Right atrium auricular region (tissue), 2 donors: Measurements from ENCODE around the gene RASD1. TPM values are rescaled to one million over a fixed set of nuclear protein-coding genes. Genes with fewer than 3 reads are reported as not detected.

Experiments
- DNase-seq: peaks from one replicate; pipeline ENCODE4 v3.0.0-alpha.2; 2019; ENCODE audit warnings: low spot score
- H3K27ac ChIP-seq, 2 donors: fragments of 200-600 bp; sonication (generic); 1 replicate in 1 of 2; 2 replicates in 1 of 2; pipeline ENCODE4 v1.5.1; 2016 to 2019
- H3K27me3 ChIP-seq, 2 donors: fragments of 200-600 bp; sonication (generic); one replicate each; pipeline versions ENCODE4 v1.5.1 to v1.6.0; 2017 to 2019
- H3K36me3 ChIP-seq: fragments of 200-600 bp; sonication (generic); one replicate; pipeline ENCODE4 v1.5.1; 2016
- H3K4me1 ChIP-seq, 2 donors: fragments of 200-600 bp; sonication (generic); one replicate each; pipeline versions ENCODE4 v1.5.1 to v1.6.0; 2017 to 2019
- H3K4me3 ChIP-seq, 2 donors: fragments of 200-600 bp; sonication (generic); 1 replicate in 1 of 2; 2 replicates in 1 of 2; pipeline ENCODE4 v1.5.1; 2017 to 2019; ENCODE audit warnings: mild to moderate bottlenecking in 1 of 2, moderate library complexity in 1 of 2
- H3K9me3 ChIP-seq, 2 donors: fragments of 200-600 bp; sonication (generic); one replicate each; pipeline ENCODE4 v1.5.1; 2019
- total RNA-seq, 2 donors: library from RNA; depleted of rRNA; stranded (reverse); fragments of >200 nt; gene quantifications; one replicate each; pipeline ENCODE4 v1.1.0, GENCODE V29; 2016
- TF ChIP-seq, protein P1 (sequence below), 2 donors: fragments of 200-600 bp; sonication (generic); IDR thresholded peaks; one replicate each; pipeline ENCODE4 v1.5.1; 2019; ENCODE audit warnings: antibody characterized with exemption in 2 of 2

Gene RASD1
- total RNA-seq, 2 donors from 2014 or later, result 37.9 to 131 TPM

DNA sequence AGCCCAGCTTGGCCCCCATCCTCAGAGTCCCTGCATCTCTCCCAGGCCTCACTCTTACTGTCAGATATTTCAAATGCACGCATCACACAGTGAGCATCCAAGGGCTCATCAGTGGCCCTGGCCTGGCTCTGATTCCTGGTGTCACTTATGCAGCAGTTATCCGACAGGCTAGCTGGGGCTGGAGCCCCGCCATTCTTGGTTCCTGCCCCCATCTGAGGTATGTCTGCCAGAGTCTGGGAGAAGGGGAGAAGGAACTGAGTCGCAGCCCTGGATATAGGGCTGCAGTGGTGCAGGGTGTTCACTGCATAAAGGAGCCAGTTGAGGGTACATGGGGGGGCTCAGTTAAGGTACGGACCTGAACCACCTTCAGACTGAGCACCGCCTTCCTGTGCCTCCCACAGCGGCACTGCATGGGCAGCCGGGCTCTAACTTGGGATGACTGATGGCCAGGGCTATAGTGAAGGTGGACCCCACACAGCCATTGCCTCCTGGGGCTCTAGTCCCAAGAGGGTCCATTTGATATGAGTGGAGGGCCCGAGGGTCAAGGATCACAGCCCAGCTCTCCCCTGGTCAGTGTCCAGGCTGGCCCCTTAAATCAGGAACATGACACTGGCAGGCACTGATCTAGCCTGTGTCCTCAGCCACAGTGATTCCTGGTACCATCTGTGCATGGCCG is 1.8 kb upstream of the RASD1 start:
- Histone ChIP-seq H3K4me3 (no peak overlapping the region), H3K9me3 (no peaks in the 10 kb centered on the region), H3K36me3 (peaks cover under 1% of the 10 kb centered on the region), H3K4me1 (peaks cover 0 to 28% of the 10 kb centered on the region in 2 donors), H3K27ac (no peak overlapping the region), H3K27me3 (no peaks in the 10 kb centered on the region)
- TF ChIP-seq, protein P1, sequence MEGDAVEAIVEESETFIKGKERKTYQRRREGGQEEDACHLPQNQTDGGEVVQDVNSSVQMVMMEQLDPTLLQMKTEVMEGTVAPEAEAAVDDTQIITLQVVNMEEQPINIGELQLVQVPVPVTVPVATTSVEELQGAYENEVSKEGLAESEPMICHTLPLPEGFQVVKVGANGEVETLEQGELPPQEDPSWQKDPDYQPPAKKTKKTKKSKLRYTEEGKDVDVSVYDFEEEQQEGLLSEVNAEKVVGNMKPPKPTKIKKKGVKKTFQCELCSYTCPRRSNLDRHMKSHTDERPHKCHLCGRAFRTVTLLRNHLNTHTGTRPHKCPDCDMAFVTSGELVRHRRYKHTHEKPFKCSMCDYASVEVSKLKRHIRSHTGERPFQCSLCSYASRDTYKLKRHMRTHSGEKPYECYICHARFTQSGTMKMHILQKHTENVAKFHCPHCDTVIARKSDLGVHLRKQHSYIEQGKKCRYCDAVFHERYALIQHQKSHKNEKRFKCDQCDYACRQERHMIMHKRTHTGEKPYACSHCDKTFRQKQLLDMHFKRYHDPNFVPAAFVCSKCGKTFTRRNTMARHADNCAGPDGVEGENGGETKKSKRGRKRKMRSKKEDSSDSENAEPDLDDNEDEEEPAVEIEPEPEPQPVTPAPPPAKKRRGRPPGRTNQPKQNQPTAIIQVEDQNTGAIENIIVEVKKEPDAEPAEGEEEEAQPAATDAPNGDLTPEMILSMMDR (IDR thresholded peaks at IDR 0.05), result no peak
- DNase-seq, result no peak

DNA sequence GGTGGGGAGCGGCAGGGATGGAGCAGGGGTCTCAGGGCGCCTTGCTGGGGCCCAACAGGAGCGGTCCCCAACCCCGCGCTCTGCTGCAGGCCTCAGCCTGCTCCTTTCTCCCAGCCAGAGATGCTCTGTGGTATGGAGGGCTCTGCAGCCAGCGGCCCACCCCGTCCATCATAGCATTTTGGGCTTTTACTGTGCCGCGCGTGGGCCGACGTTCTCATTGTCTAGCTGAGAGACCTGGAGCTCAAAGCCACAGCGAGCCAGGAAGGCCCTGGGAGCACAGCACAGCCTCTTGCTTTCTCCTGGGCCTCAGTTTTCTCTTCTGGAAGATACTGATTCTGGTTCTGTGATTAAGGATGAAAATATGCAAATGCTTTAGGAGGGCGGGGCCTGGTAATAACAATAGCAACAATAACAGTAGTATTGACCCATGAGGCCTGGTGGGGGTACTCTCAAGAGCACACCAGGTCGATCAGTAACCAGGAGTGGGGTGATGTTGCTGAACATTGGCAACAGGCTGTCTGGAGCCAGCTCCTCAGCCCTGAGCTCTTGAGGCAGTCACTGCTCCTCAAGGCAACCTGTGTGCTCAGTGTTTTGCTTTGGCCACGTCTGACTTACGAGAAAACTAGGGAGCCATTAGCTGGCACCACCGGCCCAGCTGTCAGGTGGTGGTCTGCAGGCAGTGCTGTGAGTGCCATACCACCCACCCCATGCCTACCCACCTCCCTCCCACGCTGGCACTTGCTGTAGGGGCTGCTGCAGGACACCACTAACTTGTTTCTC is 1.1 kb upstream of the RASD1 start:
- no peak for DNase-seq
- Histone ChIP-seq H3K9me3 (no peaks in the 10 kb centered on the region), H3K27me3 (no peaks in the 10 kb centered on the region), H3K27ac (peak overlapping the region; percentile 95 to 96), H3K36me3 (peaks cover 8% of the 10 kb centered on the region), H3K4me1 (peaks cover 0 to 36% of the 10 kb centered on the region in 2 donors), H3K4me3 (peak overlapping the region; percentile 69 to 81)
- TF ChIP-seq, protein P1 (IDR thresholded peaks at IDR 0.05), result peak in 1 of 2 donors; percentile 5

DNA sequence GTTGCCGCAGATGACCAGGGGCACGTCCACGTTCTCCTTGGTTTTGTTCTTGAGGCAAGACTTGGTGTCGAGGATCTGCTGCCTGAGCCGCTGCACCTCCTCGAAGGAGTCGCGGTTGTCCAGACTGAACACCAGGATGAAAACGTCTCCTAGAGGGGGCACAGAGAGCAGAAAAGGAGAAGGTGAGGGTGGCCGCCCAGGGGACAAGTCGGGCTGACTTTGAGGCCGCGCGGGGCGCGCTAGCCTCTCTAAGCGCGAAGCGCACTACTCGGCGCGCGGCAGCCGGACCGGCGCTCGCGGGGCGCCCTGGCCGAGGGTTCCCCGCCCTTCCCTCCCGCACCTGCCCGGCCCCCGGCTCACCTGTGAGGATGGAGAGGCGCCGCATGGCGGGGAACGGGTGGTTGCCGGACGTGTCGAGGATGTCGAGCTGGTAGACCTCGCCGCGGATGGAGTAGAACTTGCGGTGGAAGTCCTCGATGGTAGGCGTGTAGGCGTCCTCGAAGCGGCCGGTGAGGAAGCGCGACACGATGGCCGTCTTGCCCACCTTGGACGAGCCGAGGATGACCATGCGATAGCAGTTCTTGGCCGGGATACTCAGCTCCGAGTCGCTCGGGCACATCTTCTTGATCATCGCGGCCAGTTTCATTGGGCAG is 533 bp downstream of the RASD1 start:
- Histone ChIP-seq H3K27me3 (no peaks in the 10 kb centered on the region), H3K4me3 (peak overlapping the region; percentile 69 to 81), H3K9me3 (no peaks in the 10 kb centered on the region), H3K36me3 (peaks cover 20% of the 10 kb centered on the region), H3K4me1 (peaks cover 0 to 48% of the 10 kb centered on the region in 2 donors), H3K27ac (peak overlapping the region; percentile 95 to 96)
- DNase-seq, result peak; percentile 60
- TF ChIP-seq, protein P1 (IDR thresholded peaks at IDR 0.05), result no peak

DNA sequence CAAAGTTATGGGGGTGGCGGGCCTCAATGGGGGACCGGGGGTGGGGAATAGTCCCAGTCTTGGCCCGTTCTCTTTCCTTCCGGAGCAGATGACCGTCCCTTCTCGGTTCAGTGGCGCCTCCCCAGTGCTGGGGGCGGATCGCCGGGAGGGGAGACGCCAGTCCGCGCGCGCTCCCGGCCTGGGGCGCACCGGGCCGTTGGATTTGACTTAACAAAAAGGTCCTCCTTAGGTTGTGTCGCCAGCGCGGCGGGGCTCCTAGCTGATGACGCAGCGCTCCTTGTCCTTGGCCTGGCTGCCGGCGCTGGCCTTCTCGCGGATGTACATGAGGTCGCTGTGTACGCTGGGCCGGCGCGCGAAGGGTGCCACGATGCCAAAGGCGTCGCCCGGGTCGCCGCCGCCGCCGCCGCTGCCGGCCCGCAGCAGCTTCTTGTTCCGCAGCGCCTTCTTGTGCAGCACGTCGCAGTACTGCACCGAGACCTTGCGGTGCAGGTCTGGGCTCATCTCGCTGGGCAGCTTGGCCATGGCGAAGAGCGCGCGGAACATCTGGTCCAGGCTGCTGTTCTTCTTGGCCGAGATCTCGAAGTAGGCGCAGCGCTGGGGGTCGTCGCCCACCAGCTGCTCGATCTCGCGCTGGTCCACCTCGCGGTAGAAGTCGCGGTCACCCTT is 1.2 kb downstream of the RASD1 start:
- Histone ChIP-seq H3K27ac (peak overlapping the region; percentile 95 to 96), H3K4me1 (peaks cover 0 to 48% of the 10 kb centered on the region in 2 donors)
- TF ChIP-seq, protein P1 (IDR thresholded peaks at IDR 0.05), result no peak

DNA sequence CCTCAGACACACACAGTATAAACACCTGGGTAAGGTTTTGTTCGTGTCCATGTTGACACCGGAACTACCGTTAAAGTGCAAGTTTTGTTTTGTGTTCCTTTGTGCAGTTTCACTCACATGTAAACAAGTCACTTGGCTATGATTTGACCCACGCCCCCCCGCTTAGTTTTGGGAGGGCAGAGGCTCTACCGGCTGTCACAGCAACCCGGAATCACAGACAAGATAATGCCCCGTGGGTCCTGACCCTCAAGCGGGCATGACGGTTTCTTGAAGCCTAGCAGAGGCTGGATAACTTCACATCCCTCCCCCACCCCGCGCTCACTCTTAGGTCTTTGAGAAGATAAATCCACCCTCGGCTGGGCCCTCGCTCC is 1.7 kb downstream of the RASD1 start:
- Histone ChIP-seq H3K9me3 (no peaks in the 10 kb centered on the region), H3K27ac (peak overlapping the region; percentile 95 to 96), H3K36me3 (peaks cover 20% of the 10 kb centered on the region), H3K4me3 (peak overlapping the region; percentile 69 to 81), H3K27me3 (no peaks in the 10 kb centered on the region), H3K4me1 (peaks cover 0 to 48% of the 10 kb centered on the region in 2 donors)
- DNase-seq, result no peak
- TF ChIP-seq, protein P1 (IDR thresholded peaks at IDR 0.05), result no peak

More for the DNA sequence above, 1.2 kb downstream of the RASD1 start:
- H3K27me3 ChIP-seq, result no peaks in the 10 kb centered on the region
- peak overlapping the region; percentile 69 to 81 for H3K4me3 ChIP-seq
- peaks cover 20% of the 10 kb centered on the region for H3K36me3 ChIP-seq
- peak; percentile 75 for DNase-seq
- no peaks in the 10 kb centered on the region for H3K9me3 ChIP-seq
